Effector memory CD8-positive, alpha-beta T cell (primary cell): ENCODE measurements around the gene NIBAN1.
"Not testable (repeated sequence)": the region's sequence is repeated elsewhere in the genome, so short reads cannot be mapped to it uniquely, and the experiment has no call there.

Experiments
- ATAC-seq: fragments of 150-1000 bp; cut with Tn5 transposase; replicated peaks from 2 replicates; pipeline ENCODE4 v1.10.0; 2021; ENCODE audit warnings: mild to moderate bottlenecking, moderate library complexity
- DNase-seq, 3 experiments: peaks; one replicate each; pipeline ENCODE4 v3.0.0; 2021
- H3K27ac Mint-ChIP-seq, 2 donors: one replicate each; pipeline ENCODE4 v1.8.0; 2022; ENCODE audit warnings: mild to moderate bottlenecking in 2 of 2, mixed read lengths in 2 of 2, moderate library complexity in 2 of 2
- H3K27me3 Mint-ChIP-seq, 2 donors: one replicate each; pipeline ENCODE4 v1.8.0; 2022; ENCODE audit warnings: mixed read lengths in 2 of 2
- H3K36me3 Mint-ChIP-seq: one replicate; pipeline ENCODE4 v1.8.0; 2022; ENCODE audit warnings: mild to moderate bottlenecking, moderate library complexity, mixed read lengths; ENCODE audit not compliant: insufficient read depth
- H3K4me1 Mint-ChIP-seq, 2 donors: one replicate each; pipeline ENCODE4 v1.8.0; 2022; ENCODE audit warnings: low read depth in 2 of 2, mixed read lengths in 2 of 2
- H3K4me3 Mint-ChIP-seq, 2 donors: one replicate each; pipeline ENCODE4 v1.8.0; 2022; ENCODE audit warnings: mild to moderate bottlenecking in 2 of 2, mixed read lengths in 2 of 2, moderate library complexity in 2 of 2
- H3K9me3 Mint-ChIP-seq, 2 donors: one replicate each; pipeline ENCODE4 v1.8.0; 2022; ENCODE audit warnings: mixed read lengths in 2 of 2
- total RNA-seq, 9 experiments: gene quantifications; one replicate each; lab custom pipeline; 2026; lab: John Stamatoyannopoulos, UW

Gene NIBAN1
- total RNA-seq, result 200 to 940 (median 278) reads per million in 9 experiments

DNA sequence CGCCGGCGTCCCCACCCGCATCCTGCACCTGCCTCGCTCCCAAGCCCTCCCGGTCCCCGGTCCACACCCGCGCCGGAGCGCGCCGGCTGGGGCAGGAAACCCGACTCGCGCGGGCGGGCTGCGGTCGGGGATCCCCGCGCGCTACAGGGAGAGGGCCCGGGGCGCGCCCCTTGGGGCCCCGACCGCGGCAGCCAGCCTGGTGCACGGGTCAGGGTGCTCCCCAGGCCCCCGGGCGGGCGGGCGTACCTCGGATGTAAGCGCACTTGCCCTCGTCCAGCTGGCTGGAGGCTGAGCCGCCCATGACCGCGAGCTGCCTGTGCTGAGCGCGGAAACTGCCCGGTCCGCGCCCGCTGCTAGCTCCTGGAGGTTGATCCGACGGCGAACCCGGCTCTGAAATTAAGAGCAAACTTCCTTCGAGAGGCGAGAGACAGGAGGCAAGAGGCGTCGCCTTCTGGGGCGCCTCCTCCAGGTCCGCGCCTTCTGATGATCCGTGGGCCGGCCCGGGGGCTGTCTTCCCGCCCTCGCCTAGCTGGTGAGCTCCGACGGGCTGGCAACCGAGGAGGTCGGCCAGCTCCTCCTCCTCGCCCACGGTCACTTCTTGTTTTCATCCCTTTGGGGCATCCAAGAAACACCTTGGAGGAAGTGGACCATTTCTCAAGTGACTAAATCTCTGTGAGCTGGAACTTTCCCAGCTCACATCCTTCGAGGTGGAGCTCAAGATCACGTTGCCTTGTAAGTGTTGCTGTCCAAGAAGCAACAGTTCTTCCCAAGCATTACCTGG is at the start of gene NIBAN1:
Gene NIBAN1, minus strand, starts transcription at position 453 of the 781 bp plus-strand sequence. Its CDS starts 152 bp downstream, at position 301.
- Mint-ChIP-seq H3K4me1 (peaks cover 31 to 42% of the 10 kb centered on the region in 2 donors), H3K9me3 (no peaks in the 10 kb centered on the region)
- peak; percentile 71 for ATAC-seq

GRCh38 chr1:185017966-185018365 is 43.7 kb upstream of the NIBAN1 start:
- no peaks in the 10 kb centered on the region for H3K36me3 Mint-ChIP-seq
- H3K27me3 Mint-ChIP-seq, result peaks cover 6 to 10% of the 10 kb centered on the region in 2 donors
- no peak for ATAC-seq
- DNase-seq, result no peak
- H3K9me3 Mint-ChIP-seq, result no peaks in the 10 kb centered on the region
- no peak overlapping the region for H3K4me3 Mint-ChIP-seq
- no peak overlapping the region for H3K27ac Mint-ChIP-seq
- no peaks in the 10 kb centered on the region for H3K4me1 Mint-ChIP-seq

More for the DNA sequence above, at the start of gene NIBAN1:
- peak; percentile 66 to 74 (median 73) for DNase-seq
- Mint-ChIP-seq H3K27ac (peak within 1 kb of the TSS; percentile 80 to 99), H3K4me3 (peak within 1 kb of the TSS; percentile 95 to 97), H3K27me3 (no peaks in the 10 kb centered on the region), H3K36me3 (peaks cover 41% of the 10 kb centered on the region)

- no peak for DNase-seq
- Mint-ChIP-seq H3K9me3 (no peaks in the 10 kb centered on the region), H3K27me3 (peaks cover 6 to 10% of the 10 kb centered on the region in 2 donors), H3K36me3 (no peaks in the 10 kb centered on the region), H3K27ac (no peak overlapping the region), H3K4me3 (no peak overlapping the region), H3K4me1 (no peaks in the 10 kb centered on the region)
- no peak for ATAC-seq
Observed at GRCh38 chr1:185017338-185017737, 43.0 kb upstream of the NIBAN1 start.

- H3K4me1 Mint-ChIP-seq, result no peaks in the 10 kb centered on the region
- H3K27ac Mint-ChIP-seq, result no peak overlapping the region
- H3K4me3 Mint-ChIP-seq, result no peak overlapping the region
- H3K9me3 Mint-ChIP-seq, result no peaks in the 10 kb centered on the region
- H3K27me3 Mint-ChIP-seq, result peaks cover 6 to 10% of the 10 kb centered on the region in 2 donors
- no peaks in the 10 kb centered on the region for H3K36me3 Mint-ChIP-seq
- DNase-seq (no peak), ATAC-seq (no peak)
Observed at GRCh38 chr1:185016880-185017279, 42.6 kb upstream of the NIBAN1 start.

GRCh38 chr1:185015631-185016030 is 41.3 kb upstream of the NIBAN1 start:
- Mint-ChIP-seq H3K4me3 (no peak overlapping the region), H3K27ac (no peak overlapping the region), H3K4me1 (no peaks in the 10 kb centered on the region), H3K9me3 (no peaks in the 10 kb centered on the region), H3K36me3 (no peaks in the 10 kb centered on the region), H3K27me3 (peaks cover 6 to 10% of the 10 kb centered on the region in 2 donors)
- DNase-seq (no peak), ATAC-seq (no peak)

DNA sequence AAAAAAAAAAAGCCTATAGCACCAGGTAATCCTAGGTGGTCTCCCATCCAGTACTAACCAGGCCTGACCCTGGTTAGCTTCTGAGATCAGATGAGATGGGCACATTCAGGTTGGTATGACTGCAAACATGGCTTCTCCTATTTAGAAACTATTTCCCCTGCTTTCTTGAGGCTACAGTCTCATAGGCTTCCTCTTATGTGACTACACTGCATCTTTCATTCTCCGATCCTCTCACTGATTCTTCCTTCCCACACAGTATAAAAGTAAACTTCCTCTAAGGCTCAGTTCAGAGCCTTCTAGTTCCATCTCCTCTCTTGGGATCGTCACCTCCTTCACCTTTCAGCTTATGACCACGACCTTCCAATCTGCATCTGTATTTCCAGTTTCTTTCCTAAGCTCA is 40.6 kb upstream of the NIBAN1 start:
- Mint-ChIP-seq H3K9me3 (no peaks in the 10 kb centered on the region), H3K4me1 (no peaks in the 10 kb centered on the region), H3K27me3 (peaks cover 6 to 10% of the 10 kb centered on the region in 2 donors), H3K36me3 (no peaks in the 10 kb centered on the region), H3K4me3 (no peak overlapping the region), H3K27ac (no peak overlapping the region)
- ATAC-seq (no peak), DNase-seq (no peak)

DNA sequence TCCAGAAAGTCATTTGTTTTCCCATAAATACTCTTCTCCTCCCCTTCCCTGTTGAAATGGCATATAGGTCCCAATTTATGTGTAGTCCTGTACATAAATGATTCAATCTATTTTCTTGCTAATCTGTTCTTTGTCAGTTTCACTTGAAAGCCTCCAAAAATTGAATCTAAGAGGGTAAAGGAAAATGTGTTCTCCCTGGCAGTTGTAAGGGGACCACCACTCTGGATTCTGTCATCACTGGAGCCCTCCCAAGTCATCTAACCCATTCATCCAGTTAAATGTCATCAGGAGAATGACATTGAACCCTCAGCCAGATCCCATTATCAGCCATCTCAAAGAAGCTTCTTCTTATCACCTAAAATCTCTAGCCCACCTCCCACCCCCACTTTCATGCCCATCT is 36.1 kb upstream of the NIBAN1 start:
- Mint-ChIP-seq H3K27ac (no peak overlapping the region), H3K36me3 (no peaks in the 10 kb centered on the region), H3K4me3 (no peak overlapping the region), H3K27me3 (no peaks in the 10 kb centered on the region), H3K9me3 (peaks cover 0 to 1% of the 10 kb centered on the region in 2 donors), H3K4me1 (no peaks in the 10 kb centered on the region)
- ATAC-seq (no peak), DNase-seq (no peak)

DNA sequence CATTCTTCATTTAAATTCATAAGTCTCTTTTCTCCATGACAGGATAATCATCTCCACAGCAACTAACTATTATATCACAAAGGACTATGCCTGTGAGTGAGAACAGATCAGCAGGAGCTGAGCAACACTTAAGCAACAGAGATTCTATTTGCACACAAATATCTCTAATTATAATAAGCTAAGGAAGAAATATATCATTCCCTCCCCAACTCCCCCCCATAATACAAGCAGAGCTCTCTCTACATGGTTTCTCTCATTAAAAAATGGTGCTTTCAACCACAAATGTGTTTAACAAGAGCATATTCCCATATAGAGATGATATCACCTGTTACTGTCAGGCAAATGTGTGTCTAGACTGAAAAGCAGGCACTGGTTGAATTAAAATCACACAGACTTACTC is 34.5 kb upstream of the NIBAN1 start:
- ATAC-seq (no peak), DNase-seq (no peak)
- no peak overlapping the region for H3K4me3 Mint-ChIP-seq
- no peaks in the 10 kb centered on the region for H3K4me1 Mint-ChIP-seq
- no peak overlapping the region for H3K27ac Mint-ChIP-seq
- no peaks in the 10 kb centered on the region for H3K27me3 Mint-ChIP-seq
- H3K9me3 Mint-ChIP-seq, result peaks cover 0 to 1% of the 10 kb centered on the region in 2 donors
- no peaks in the 10 kb centered on the region for H3K36me3 Mint-ChIP-seq

GRCh38 chr1:185001312-185001880 is 27.1 kb upstream of the NIBAN1 start:
- H3K27me3 Mint-ChIP-seq, result peaks cover 30 to 34% of the 10 kb centered on the region in 2 donors
- H3K9me3 Mint-ChIP-seq, H3K36me3 Mint-ChIP-seq, ATAC-seq, DNase-seq, H3K27ac Mint-ChIP-seq, H3K4me3 Mint-ChIP-seq, H3K4me1 Mint-ChIP-seq: not testable (repeated sequence)

GRCh38 chr1:184999974-185000373 is 25.7 kb upstream of the NIBAN1 start:
- H3K4me1 Mint-ChIP-seq, H3K4me3 Mint-ChIP-seq: not testable (repeated sequence)

DNA sequence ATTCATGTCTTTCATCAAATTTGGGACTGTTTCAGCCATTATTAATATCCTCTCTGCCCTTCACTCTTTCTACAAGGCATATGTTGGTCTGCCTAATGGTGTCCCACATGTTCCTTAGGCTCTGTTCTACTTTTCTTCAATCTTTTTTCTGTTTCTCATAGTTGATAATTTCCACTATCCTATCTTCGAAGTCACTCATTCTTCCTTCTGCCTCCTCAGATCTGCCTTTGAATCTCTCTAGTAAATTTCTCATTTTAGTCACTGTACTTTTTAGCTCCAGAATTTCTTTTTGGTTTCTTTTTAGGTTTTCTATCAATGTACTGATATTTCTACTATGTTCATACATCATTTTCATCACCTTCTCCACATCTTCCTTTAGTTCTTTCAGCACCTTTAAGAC is 20.0 kb upstream of the NIBAN1 start:
- no peak for DNase-seq
- peaks cover 0 to 8% of the 10 kb centered on the region in 2 donors for H3K9me3 Mint-ChIP-seq
- no peaks in the 10 kb centered on the region for H3K4me1 Mint-ChIP-seq
- ATAC-seq, result no peak
- H3K27ac Mint-ChIP-seq, result no peak overlapping the region
- H3K36me3 Mint-ChIP-seq, result no peaks in the 10 kb centered on the region
- H3K27me3 Mint-ChIP-seq, result peaks cover 30 to 40% of the 10 kb centered on the region in 2 donors
- H3K4me3 Mint-ChIP-seq, result no peak overlapping the region

More at GRCh38 chr1:184999974-185000373, 25.7 kb upstream of the NIBAN1 start:
- peaks cover 40 to 46% of the 10 kb centered on the region in 2 donors for H3K27me3 Mint-ChIP-seq
- H3K9me3 Mint-ChIP-seq, H3K36me3 Mint-ChIP-seq, DNase-seq, ATAC-seq, H3K27ac Mint-ChIP-seq: not testable (repeated sequence)

GRCh38 chr1:184992271-184992670 is 18.0 kb upstream of the NIBAN1 start:
- DNase-seq, result no peak
- H3K27ac Mint-ChIP-seq, result peak overlapping the region in 1 of 2 donors; percentile 52
- H3K36me3 Mint-ChIP-seq, result no peaks in the 10 kb centered on the region
- H3K4me1 Mint-ChIP-seq, result no peaks in the 10 kb centered on the region
- H3K4me3 Mint-ChIP-seq, result no peak overlapping the region
- H3K27me3 Mint-ChIP-seq, result peaks cover 24 to 29% of the 10 kb centered on the region in 2 donors
- no peak for ATAC-seq
- peaks cover 0 to 8% of the 10 kb centered on the region in 2 donors for H3K9me3 Mint-ChIP-seq

DNA sequence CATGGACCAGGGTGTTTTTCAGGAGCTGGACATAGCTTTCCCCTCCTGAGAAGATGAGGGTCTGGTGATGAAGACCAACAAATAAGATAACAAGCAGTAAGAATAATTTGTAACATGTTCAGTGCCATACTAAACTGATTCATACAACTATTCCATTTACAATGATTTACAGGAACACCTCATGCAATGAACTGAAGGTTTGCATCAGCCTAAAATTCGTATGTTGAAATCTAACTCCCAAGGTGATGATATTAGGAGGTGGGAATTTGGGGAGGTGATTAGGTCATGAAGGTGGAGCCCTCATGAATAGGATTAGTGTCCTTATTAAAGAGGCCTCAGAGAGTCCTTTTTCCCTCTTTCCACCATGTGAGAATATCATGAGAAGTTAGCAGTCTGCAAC is 15.9 kb upstream of the NIBAN1 start:
- ATAC-seq, result no peak
- peaks cover 0 to 8% of the 10 kb centered on the region in 2 donors for H3K9me3 Mint-ChIP-seq
- H3K4me3 Mint-ChIP-seq, result no peak overlapping the region
- no peak overlapping the region for H3K27ac Mint-ChIP-seq
- peaks cover 24 to 32% of the 10 kb centered on the region in 2 donors for H3K27me3 Mint-ChIP-seq
- DNase-seq, result no peak
- no peaks in the 10 kb centered on the region for H3K4me1 Mint-ChIP-seq
- no peaks in the 10 kb centered on the region for H3K36me3 Mint-ChIP-seq

- ATAC-seq (no peak), DNase-seq (no peak)
- Mint-ChIP-seq H3K4me3 (no peak overlapping the region), H3K36me3 (no peaks in the 10 kb centered on the region), H3K4me1 (no peaks in the 10 kb centered on the region), H3K9me3 (no peaks in the 10 kb centered on the region), H3K27ac (no peak overlapping the region), H3K27me3 (peaks cover 20 to 23% of the 10 kb centered on the region in 2 donors)
Observed at GRCh38 chr1:184988506-184988905, 14.2 kb upstream of the NIBAN1 start.
